Breast epithelium (tissue), 3 donors: ENCODE results near the gene HLA-F.

Source experiments
- POLR2AphosphoS5 ChIP-seq, 3 donors: sonication (generic); formaldehyde crosslinking; IDR thresholded peaks; one replicate each; pipeline ENCODE4 v1.6.1; 2017; ENCODE audit warnings: antibody characterized with exemption in 3 of 3
- TF ChIP-seq, protein P1 (sequence below), 3 donors: fragments of 450-650 bp; IDR thresholded peaks; one replicate each; pipeline ENCODE4 v1.5.1; 2016 to 2017; ENCODE audit warnings: antibody characterized with exemption in 3 of 3, mild to moderate bottlenecking in 3 of 3, moderate library complexity in 3 of 3

DNA sequence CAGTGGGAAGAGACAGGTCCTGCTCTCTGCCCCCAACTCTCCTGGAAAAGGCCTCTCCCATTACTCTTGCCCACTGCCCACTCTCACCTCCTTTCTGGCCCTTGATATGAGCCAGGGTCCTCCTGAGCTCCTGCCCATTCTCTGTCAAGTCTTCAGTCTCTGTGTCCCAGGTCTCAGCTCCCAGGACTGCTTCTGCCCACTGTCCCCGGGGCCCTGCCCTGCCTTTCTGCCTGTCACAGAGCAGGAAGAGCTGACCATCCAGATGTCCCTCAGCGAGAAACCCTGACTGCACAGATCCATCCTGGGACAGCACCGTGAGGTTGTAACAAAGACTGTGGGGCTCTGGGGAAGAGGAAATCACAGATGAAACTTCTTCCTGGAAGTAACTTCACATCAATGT, 22.2 kb downstream of the HLA-F start:
- TF ChIP-seq, protein P1, sequence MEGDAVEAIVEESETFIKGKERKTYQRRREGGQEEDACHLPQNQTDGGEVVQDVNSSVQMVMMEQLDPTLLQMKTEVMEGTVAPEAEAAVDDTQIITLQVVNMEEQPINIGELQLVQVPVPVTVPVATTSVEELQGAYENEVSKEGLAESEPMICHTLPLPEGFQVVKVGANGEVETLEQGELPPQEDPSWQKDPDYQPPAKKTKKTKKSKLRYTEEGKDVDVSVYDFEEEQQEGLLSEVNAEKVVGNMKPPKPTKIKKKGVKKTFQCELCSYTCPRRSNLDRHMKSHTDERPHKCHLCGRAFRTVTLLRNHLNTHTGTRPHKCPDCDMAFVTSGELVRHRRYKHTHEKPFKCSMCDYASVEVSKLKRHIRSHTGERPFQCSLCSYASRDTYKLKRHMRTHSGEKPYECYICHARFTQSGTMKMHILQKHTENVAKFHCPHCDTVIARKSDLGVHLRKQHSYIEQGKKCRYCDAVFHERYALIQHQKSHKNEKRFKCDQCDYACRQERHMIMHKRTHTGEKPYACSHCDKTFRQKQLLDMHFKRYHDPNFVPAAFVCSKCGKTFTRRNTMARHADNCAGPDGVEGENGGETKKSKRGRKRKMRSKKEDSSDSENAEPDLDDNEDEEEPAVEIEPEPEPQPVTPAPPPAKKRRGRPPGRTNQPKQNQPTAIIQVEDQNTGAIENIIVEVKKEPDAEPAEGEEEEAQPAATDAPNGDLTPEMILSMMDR (IDR thresholded peaks at IDR 0.05): no peak
- TF ChIP-seq POLR2AphosphoS5 (IDR thresholded peaks at IDR 0.05): no peak
